Skeletal muscle tissue (tissue), 4 donors: Measurements from ENCODE around the gene MB. TPM values are rescaled to one million over a fixed set of nuclear protein-coding genes. Genes with fewer than 3 reads are reported as not detected.

Source experiments
- H3K27ac ChIP-seq: one replicate; pipeline ENCODE4 v1.7.0; 2013; ENCODE audit warnings: mild to moderate bottlenecking, low read depth, low read length, inconsistent platforms
- H3K27me3 ChIP-seq, 3 donors: one replicate each; pipeline ENCODE4 v1.7.0; 2013; ENCODE audit warnings: low read length in 3 of 3; ENCODE audit not compliant: control insufficient read depth in 3 of 3, insufficient read depth in 3 of 3
- H3K36me3 ChIP-seq, 3 donors: one replicate each; pipeline ENCODE4 v1.7.0; 2013; ENCODE audit warnings: low read length in 3 of 3; ENCODE audit not compliant: control insufficient read depth in 3 of 3, insufficient read depth in 3 of 3
- H3K4me1 ChIP-seq, 3 donors: one replicate each; pipeline ENCODE4 v1.7.0; 2013; ENCODE audit warnings: low read length in 3 of 3, mild to moderate bottlenecking in 3 of 3; ENCODE audit not compliant: control insufficient read depth in 3 of 3, insufficient read depth in 3 of 3
- H3K4me3 ChIP-seq, 3 donors: one replicate each; pipeline ENCODE4 v1.7.0; 2013; ENCODE audit warnings: low read length in 3 of 3
- H3K9ac ChIP-seq, 3 donors: one replicate each; pipeline ENCODE4 v1.7.0; 2013; ENCODE audit warnings: low read length in 3 of 3, mild to moderate bottlenecking in 3 of 3, moderate library complexity in 2 of 3, low read depth in 1 of 3
- H3K9me3 ChIP-seq, 3 donors: one replicate each; pipeline ENCODE4 v1.7.0; 2013; ENCODE audit warnings: low read length in 3 of 3; ENCODE audit not compliant: control insufficient read depth in 3 of 3
- total RNA-seq: library from RNA; depleted of rRNA; stranded (reverse); fragments of >200 nt; gene quantifications from one replicate; pipeline ENCODE4 v1.2.3, GENCODE V29; 2014
- donor health status: Osteomylitis.

MB gene
- total RNA-seq, 1 donor from 2014 or later, result 84.5 TPM

- Histone ChIP-seq H3K9me3 (no peaks in the 10 kb centered on the region), H3K27ac (peak overlapping the region; percentile 98), H3K9ac (peak overlapping the region; percentile 54 to 83 (median 72)), H3K4me3 (no peak overlapping the region), H3K27me3 (no peaks in the 10 kb centered on the region), H3K36me3 (no peaks in the 10 kb centered on the region), H3K4me1 (peaks cover 73 to 95% (median 88%) of the 10 kb centered on the region in 3 donors)
Measured at GRCh38 chr22:35591714-35592417, 25.3 kb downstream of the MB start.

- H3K4me1 ChIP-seq, result peaks cover 65 to 94% (median 82%) of the 10 kb centered on the region in 3 donors
- no peaks in the 10 kb centered on the region for H3K36me3 ChIP-seq
- H3K9me3 ChIP-seq, result no peaks in the 10 kb centered on the region
- H3K4me3 ChIP-seq, result peak overlapping the region in 1 of 3 donors; percentile 33
- H3K27ac ChIP-seq, result peak overlapping the region; percentile 98
- H3K9ac ChIP-seq, result peak overlapping the region; percentile 62 to 83 (median 72)
- no peaks in the 10 kb centered on the region for H3K27me3 ChIP-seq
Measured at GRCh38 chr22:35590634-35591295, 26.4 kb downstream of the MB start.

- H3K9ac ChIP-seq, result peak overlapping the region; percentile 21 to 83 (median 60)
- peaks cover 65 to 85% (median 78%) of the 10 kb centered on the region in 3 donors for H3K4me1 ChIP-seq
- peak overlapping the region; percentile 98 for H3K27ac ChIP-seq
- no peaks in the 10 kb centered on the region for H3K36me3 ChIP-seq
- no peak overlapping the region for H3K4me3 ChIP-seq
- H3K9me3 ChIP-seq, result no peaks in the 10 kb centered on the region
- no peaks in the 10 kb centered on the region for H3K27me3 ChIP-seq
Measured at GRCh38 chr22:35589756-35590093, 27.4 kb downstream of the MB start.

- no peaks in the 10 kb centered on the region for H3K27me3 ChIP-seq
- no peaks in the 10 kb centered on the region for H3K36me3 ChIP-seq
- peak overlapping the region; percentile 98 for H3K27ac ChIP-seq
- peaks cover 65 to 80% (median 73%) of the 10 kb centered on the region in 3 donors for H3K4me1 ChIP-seq
- H3K9me3 ChIP-seq, result no peaks in the 10 kb centered on the region
- no peak overlapping the region for H3K4me3 ChIP-seq
- peak overlapping the region; percentile 45 to 83 (median 60) for H3K9ac ChIP-seq
Measured at GRCh38 chr22:35589071-35589755, 27.9 kb downstream of the MB start.

GRCh38 chr22:35587896-35588295, 29.2 kb downstream of the MB start:
- H3K27ac ChIP-seq, result peak overlapping the region; percentile 98
- no peaks in the 10 kb centered on the region for H3K9me3 ChIP-seq
- peak overlapping the region; percentile 45 to 83 (median 60) for H3K9ac ChIP-seq
- H3K36me3 ChIP-seq, result no peaks in the 10 kb centered on the region
- peaks cover 55 to 73% (median 65%) of the 10 kb centered on the region in 3 donors for H3K4me1 ChIP-seq
- no peak overlapping the region for H3K4me3 ChIP-seq
- no peaks in the 10 kb centered on the region for H3K27me3 ChIP-seq

GRCh38 chr22:35587447-35587870, 29.7 kb downstream of the MB start:
- Histone ChIP-seq H3K4me1 (peaks cover 51 to 71% (median 62%) of the 10 kb centered on the region in 3 donors), H3K27me3 (no peaks in the 10 kb centered on the region), H3K36me3 (no peaks in the 10 kb centered on the region), H3K9ac (peak overlapping the region; percentile 5 to 83 (median 60)), H3K27ac (peak overlapping the region; percentile 98), H3K9me3 (no peaks in the 10 kb centered on the region), H3K4me3 (no peak overlapping the region)

GRCh38 chr22:35586771-35587170, 30.4 kb downstream of the MB start:
- peaks cover 44 to 65% (median 55%) of the 10 kb centered on the region in 3 donors for H3K4me1 ChIP-seq
- no peaks in the 10 kb centered on the region for H3K36me3 ChIP-seq
- no peak overlapping the region for H3K9ac ChIP-seq
- H3K4me3 ChIP-seq, result no peak overlapping the region
- peak overlapping the region; percentile 98 for H3K27ac ChIP-seq
- no peaks in the 10 kb centered on the region for H3K27me3 ChIP-seq
- H3K9me3 ChIP-seq, result no peaks in the 10 kb centered on the region

- Histone ChIP-seq H3K9me3 (no peaks in the 10 kb centered on the region), H3K4me1 (peaks cover 12 to 35% (median 25%) of the 10 kb centered on the region in 3 donors), H3K27me3 (no peaks in the 10 kb centered on the region), H3K9ac (no peak overlapping the region), H3K4me3 (no peak overlapping the region), H3K36me3 (no peaks in the 10 kb centered on the region), H3K27ac (peak overlapping the region; percentile 20)
Measured at GRCh38 chr22:35582861-35583670, 34.1 kb downstream of the MB start.

GRCh38 chr22:35582218-35582860, 34.8 kb downstream of the MB start:
- Histone ChIP-seq H3K36me3 (no peaks in the 10 kb centered on the region), H3K9ac (no peak overlapping the region), H3K27ac (peak overlapping the region; percentile 20)

More at GRCh38 chr22:35582218-35582860, 34.8 kb downstream of the MB start:
- Histone ChIP-seq H3K9me3 (no peaks in the 10 kb centered on the region), H3K4me3 (no peak overlapping the region), H3K27me3 (no peaks in the 10 kb centered on the region), H3K4me1 (peaks cover 7 to 28% (median 19%) of the 10 kb centered on the region in 3 donors)
